Activated CD4-positive, CD25-positive, alpha-beta regulatory T cell treated with anti-CD3 and anti-CD28 coated beads, Interleukin-2, amount 50 U/mL, for 72 hours (primary cell): ENCODE measurements around the gene COL10A1.

Source experiments
- DNase-seq: peaks from one replicate; pipeline ENCODE4 v3.0.0; 2021

The COL10A1 gene

DNA sequence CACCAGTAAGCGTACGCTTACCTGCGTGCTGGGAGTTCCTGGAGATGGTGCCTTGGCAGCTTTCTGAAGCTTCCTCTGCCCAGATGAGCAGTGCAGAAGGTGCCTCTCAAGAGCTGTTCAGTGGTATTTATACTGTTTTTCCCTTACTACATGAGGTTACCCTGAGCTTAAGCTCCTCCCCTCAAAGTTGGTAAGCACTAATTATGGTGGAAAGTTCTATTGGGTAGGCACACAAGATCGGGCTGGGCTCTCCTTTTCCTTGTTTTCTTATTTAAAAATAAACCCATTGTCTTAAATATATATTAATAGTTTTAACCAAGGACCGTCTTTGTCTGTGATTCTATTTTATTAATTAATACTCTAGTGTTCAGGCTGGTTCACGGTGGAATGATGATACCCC, at the start of gene COL10A1:
Gene COL10A1 (minus strand): TSS at position 101 of the 400 bp plus-strand sequence. CDS start 640 bp downstream, outside the sequence.
- DNase-seq: no peak

- DNase-seq: no peak
These were observed 49.4 kb upstream of the COL10A1 start for GRCh38 chr6:116175344-116175743.

GRCh38 chr6:116173928-116174327, 48.0 kb upstream of the COL10A1 start:
- DNase-seq: no peak

DNA sequence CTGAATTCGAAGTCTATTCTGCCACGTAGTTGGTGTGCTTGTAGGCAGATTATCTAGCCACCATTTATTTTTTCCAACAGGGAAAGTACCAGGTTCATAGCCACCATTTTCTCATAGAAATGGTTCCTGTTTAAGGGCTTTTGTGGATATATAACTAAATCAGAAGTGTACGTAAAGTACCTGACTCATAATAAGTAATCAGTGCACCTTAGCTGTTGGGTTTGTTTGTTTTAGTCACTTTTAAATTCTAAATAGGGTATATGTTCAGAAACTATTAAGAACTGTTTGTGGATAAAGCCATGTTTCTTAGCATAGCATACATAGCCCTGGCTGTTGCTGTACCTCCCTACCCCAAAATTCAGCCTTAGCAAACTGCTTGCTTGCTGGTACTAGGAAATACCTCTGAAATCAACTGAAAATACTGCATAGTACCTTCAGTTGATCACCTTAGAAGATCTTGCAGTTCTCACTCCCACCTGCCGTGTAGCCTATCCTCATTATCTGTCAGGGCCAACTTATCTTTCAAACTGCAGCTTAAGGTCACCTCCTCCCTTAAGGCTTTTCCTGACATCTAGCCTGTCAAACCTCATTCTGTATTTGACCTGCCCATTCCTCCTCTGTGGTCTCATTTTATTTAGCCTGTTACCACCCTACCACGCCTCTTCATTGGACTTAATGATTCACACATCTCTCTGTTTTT, 44.6 kb upstream of the COL10A1 start:
- DNase-seq: no peak

DNA sequence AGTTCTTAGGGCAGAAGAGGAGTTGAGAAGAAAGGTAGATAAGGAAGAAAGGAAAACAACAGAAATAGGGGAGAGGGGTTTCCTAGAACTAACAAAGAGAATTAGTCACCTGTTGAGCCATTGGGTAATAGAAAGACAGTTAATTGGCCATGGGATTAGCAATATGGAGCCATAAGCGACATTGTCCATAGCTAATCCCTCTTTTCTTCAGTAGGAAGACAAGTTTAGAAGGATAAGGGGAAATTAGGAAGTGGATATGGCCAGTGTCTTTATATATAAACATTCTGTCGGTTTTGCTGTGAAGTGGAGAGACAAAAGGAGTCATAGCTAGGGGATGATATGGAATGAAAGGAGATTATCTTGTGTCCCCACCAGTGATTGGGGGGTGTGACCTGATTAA, 43.9 kb upstream of the COL10A1 start:
- no peak for DNase-seq

DNA sequence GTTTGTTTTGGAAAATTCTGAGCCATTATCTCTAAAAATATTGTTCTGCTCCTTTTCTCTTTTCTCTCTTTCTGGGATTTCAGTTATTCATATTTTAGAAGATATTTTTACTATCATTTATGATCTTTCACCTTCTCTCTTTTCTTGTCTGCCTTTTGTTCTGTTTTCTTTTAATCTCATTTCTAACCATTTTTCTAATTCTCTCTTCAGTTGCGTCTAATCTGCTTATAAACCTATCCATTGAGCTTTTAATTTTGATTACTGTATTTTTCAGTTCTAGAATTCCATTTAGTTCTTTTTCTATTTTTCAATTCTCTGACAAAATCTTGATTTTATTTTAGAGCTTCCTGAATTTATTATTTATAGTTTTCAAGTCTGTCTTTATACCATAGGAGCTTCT, 42.2 kb upstream of the COL10A1 start:
- no peak for DNase-seq

- DNase-seq: no peak
These were observed 40.4 kb upstream of the COL10A1 start for GRCh38 chr6:116166369-116166768.

GRCh38 chr6:116165596-116165995, 39.7 kb upstream of the COL10A1 start:
- no peak for DNase-seq

DNA sequence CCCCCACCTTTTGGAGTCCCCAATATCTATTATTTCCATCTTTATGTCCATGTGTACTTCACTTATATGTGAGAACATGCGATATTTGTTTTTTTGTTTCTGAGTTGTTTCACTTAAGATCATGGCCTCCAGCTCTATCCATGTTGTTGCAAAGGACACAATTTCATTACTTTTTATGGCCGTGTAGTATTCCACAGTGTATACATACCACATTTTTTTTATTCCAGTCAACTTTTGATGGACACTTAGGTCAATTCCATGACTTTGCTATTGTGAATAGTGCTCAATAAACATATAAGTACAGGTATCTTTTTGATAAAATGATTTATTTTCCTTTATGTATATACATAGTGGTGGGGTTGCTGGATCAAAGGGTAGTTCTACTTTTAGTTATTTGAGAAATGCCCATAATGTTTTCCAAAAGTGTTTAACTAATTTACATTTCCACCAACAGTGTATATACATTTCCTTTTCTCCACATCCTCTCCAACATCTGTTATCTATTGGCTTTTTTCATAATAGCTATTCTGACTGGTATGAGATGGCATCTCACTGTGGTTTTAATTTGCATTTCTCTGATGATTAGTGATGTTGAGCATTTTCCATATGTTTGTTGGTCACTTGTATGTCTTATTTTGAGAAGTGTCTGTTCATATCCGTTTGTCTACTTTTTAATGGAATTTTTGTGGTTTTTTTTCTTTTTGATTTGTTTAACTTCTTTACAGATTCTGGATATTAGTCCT, 34.0 kb upstream of the COL10A1 start:
- DNase-seq: no peak

DNA sequence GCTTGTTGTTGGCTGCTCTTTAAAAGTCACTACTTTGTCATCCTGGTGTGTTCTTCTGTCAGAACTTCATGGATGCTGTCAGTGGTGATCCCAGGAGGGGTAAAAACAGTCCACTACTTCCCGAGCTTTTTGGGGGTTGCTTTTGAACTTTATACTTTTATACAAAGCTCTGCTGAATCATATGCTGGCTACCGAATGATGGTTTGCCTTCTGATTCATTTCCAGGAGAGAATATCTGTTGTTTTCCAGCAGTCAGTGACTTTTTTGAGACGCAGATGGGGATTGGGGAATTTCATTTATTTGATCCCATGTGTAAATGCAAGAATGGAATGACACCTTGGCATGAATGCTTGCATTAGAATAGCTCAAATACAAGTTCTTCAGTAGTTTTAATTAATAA, 32.7 kb upstream of the COL10A1 start:
- DNase-seq: no peak

GRCh38 chr6:116157391-116157790, 31.5 kb upstream of the COL10A1 start:
- DNase-seq: no peak

GRCh38 chr6:116156405-116157326, 30.7 kb upstream of the COL10A1 start:
- no peak for DNase-seq

DNA sequence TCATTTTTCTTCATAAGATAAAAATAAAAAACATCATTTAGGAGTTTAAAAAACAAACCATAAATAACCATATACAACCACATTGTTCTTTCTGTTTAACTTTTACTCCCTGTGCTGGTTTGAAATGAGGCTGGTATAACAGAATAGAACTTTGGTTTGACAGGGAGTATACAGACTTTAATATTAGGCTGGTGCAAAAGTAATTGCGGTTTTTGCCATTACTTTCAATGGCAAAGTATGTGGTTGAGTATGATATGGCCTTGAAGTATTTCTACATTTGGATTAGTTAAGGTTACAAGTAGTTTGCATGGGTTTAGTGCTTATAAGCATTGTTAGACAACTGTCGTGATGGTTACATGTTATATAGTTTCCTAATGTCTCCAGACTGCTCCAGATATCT, 29.0 kb upstream of the COL10A1 start:
- DNase-seq: no peak

GRCh38 chr6:116152620-116153019, 26.7 kb upstream of the COL10A1 start:
- DNase-seq: no peak

DNA sequence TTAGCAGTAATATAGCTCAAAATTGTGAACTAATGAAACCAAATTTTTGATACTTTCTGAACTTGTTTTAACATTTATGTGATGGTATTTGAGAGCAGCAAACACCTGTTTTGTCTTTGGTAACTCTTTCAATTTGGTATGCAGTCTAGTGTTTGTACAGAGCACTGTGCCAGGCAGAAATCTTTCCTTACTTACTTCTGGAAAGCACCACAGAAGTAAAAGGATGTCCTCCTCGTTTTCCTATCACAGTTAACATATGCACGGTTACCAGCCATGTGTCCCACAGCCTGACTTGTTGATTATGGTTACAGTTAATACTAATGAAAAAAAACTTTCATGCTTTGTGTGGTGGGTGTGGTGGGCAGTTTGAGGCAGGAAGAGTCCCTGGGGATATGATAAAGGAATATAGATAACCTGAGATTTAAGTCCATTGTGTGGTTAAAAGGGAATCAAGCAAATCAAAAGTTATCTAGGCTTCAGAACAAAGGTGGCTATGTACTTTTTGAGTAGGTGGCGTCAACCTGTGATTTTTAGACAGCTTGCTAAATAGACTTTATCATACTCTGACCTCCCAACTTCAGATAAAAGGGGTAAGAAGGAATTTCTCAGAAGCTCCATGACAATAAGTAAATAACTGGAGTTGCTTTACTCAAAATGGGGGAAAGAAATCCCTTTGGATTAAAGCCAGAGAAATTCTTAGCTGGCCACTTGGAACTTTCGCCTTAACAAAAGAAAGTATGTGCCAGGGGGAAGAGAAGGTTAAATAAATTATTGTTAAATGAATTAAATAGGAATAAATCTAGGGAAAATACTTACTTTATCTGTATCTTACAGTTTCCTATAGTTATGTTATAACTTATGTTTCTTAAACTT, 20.1 kb upstream of the COL10A1 start:
- no peak for DNase-seq

DNA sequence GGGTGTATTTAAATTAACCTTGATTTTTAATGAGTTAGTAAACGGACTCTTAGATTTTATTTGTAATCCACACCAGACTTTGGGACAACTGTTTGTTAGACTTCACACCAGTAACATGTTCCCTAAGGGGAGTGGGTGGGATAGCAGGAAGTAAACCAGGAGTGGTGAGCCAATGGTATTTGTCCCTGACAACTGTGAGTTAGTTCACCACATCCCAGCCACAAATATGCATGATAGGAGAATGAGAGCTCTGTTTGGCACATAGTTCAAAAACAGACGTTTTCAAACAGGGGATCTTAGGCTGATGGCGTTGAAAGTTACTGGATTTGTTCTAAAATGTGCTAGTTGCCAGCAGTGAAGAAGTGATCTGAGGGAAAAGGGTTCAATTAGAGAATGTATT, 18.7 kb upstream of the COL10A1 start:
- DNase-seq: no peak

DNA sequence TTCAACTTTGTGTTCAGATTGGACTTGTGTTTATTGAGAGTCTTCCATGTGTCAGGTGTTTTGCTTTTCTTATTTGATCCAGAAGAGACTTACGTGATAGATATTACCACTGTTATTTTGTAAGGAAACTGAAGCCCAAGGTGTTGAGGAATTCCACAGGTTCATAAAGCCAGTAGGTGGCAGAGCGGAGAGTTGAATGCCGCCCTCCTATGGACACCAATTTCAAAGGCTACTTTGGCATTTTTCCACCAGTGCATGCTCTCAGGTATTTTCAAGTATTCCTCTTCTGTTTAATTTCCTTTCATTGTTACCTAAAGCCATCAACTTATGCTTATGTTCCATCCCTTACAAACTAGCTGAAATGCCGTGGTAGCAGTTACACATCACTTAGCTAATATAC, 14.0 kb upstream of the COL10A1 start:
- DNase-seq: no peak

GRCh38 chr6:116136933-116137340, 11.0 kb upstream of the COL10A1 start:
- DNase-seq: no peak

GRCh38 chr6:116136373-116136772, 10.4 kb upstream of the COL10A1 start:
- no peak for DNase-seq

- DNase-seq: no peak
These were observed 7.5 kb upstream of the COL10A1 start for GRCh38 chr6:116133453-116133852.

GRCh38 chr6:116127771-116128493, 2.0 kb upstream of the COL10A1 start:
- no peak for DNase-seq

DNA sequence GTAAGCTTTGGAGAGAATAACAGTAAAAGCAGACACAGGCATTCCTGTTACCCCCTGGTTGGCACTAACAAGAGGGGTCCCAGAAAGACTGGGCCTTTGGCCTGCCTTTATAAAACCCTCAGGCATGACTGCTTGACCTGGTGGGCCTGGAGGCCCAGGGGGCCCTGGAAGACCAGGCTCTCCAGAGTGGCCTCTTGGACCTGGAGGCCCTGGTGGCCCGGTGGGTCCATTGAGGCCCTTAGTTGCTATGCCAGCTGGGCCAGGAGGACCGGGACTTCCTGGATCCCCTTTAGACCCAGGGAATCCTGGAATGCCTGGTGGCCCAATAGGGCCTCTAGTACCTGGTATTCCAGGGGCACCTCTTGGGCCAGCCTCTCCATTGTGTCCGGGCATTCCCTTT, 5.5 kb downstream of the COL10A1 start:
- DNase-seq: no peak
